ENCODE results near the gene TMEM245.

The TMEM245 gene

GRCh38 chr9:109039539-109039938 is 80.2 kb downstream of the TMEM245 start:
- Histone ChIP-seq H3K4me2 (ENCODE audit: low read length) (no peak overlapping the region), H3K9me3 (ENCODE audit: control insufficient read depth, low read length) (no peaks in the 10 kb centered on the region), H3K79me2 (no peaks in the 10 kb centered on the region), H2AFZ (no peak overlapping the region), H3K36me3 (ENCODE audit: control insufficient read depth, insufficient read depth, low read length) (no peaks in the 10 kb centered on the region), H3K4me1 (no peaks in the 10 kb centered on the region), H3K4me3 (ENCODE audit: low read depth, low read length) (no peak overlapping the region), H3K27ac (no peak overlapping the region), H3K27me3 (ENCODE audit: control insufficient read depth, insufficient read depth, low read length) (no peaks in the 10 kb centered on the region), H3K9ac (no peak overlapping the region)
- no peak for TF ChIP-seq CTCF (IDR thresholded peaks at IDR 0.05)

- TF ChIP-seq CTCF (IDR thresholded peaks at IDR 0.05) = no peak
- no peaks in the 10 kb centered on the region for H3K9me3 ChIP-seq (ENCODE audit: control insufficient read depth, low read length)
- no peaks in the 10 kb centered on the region for H3K4me1 ChIP-seq
- no peak overlapping the region for H2AFZ ChIP-seq
- H3K27me3 ChIP-seq (ENCODE audit: control insufficient read depth, insufficient read depth, low read length) = no peaks in the 10 kb centered on the region
- no peak overlapping the region for H3K27ac ChIP-seq
- H3K4me3 ChIP-seq (ENCODE audit: low read depth, low read length) = no peak overlapping the region
- H3K79me2 ChIP-seq = no peaks in the 10 kb centered on the region
- H3K4me2 ChIP-seq (ENCODE audit: low read length) = no peak overlapping the region
- no peak overlapping the region for H3K9ac ChIP-seq
- no peaks in the 10 kb centered on the region for H3K36me3 ChIP-seq (ENCODE audit: control insufficient read depth, insufficient read depth, low read length)
Observed at GRCh38 chr9:109037946-109038715, 81.6 kb downstream of the TMEM245 start.

GRCh38 chr9:109036744-109037680 is 82.7 kb downstream of the TMEM245 start:
- no peak for TF ChIP-seq CTCF (IDR thresholded peaks at IDR 0.05)

GRCh38 chr9:109035684-109036423 is 83.9 kb downstream of the TMEM245 start:
- Histone ChIP-seq H2AFZ (no peak overlapping the region), H3K27me3 (ENCODE audit: control insufficient read depth, insufficient read depth, low read length) (no peaks in the 10 kb centered on the region), H3K36me3 (ENCODE audit: control insufficient read depth, insufficient read depth, low read length) (no peaks in the 10 kb centered on the region), H3K79me2 (no peaks in the 10 kb centered on the region), H3K9me3 (ENCODE audit: control insufficient read depth, low read length) (no peaks in the 10 kb centered on the region), H3K9ac (no peak overlapping the region), H3K4me3 (ENCODE audit: low read depth, low read length) (no peak overlapping the region), H3K4me1 (no peaks in the 10 kb centered on the region), H3K27ac (peak overlapping the region; percentile 15), H3K4me2 (ENCODE audit: low read length) (no peak overlapping the region)
- no peak for TF ChIP-seq CTCF (IDR thresholded peaks at IDR 0.05)

More at GRCh38 chr9:109036744-109037680, 82.7 kb downstream of the TMEM245 start:
- no peaks in the 10 kb centered on the region for H3K79me2 ChIP-seq
- H3K27ac ChIP-seq = no peak overlapping the region
- H3K4me3 ChIP-seq (ENCODE audit: low read depth, low read length) = no peak overlapping the region
- H3K36me3 ChIP-seq (ENCODE audit: control insufficient read depth, insufficient read depth, low read length) = no peaks in the 10 kb centered on the region
- H3K9ac ChIP-seq = no peak overlapping the region
- no peak overlapping the region for H2AFZ ChIP-seq
- no peaks in the 10 kb centered on the region for H3K9me3 ChIP-seq (ENCODE audit: control insufficient read depth, low read length)
- no peaks in the 10 kb centered on the region for H3K27me3 ChIP-seq (ENCODE audit: control insufficient read depth, insufficient read depth, low read length)
- H3K4me1 ChIP-seq = no peaks in the 10 kb centered on the region
- H3K4me2 ChIP-seq (ENCODE audit: low read length) = no peak overlapping the region
